H1 (cell line): ENCODE measurements around the gene DISP3. TPM values are rescaled to one million over a fixed set of nuclear protein-coding genes. Genes with fewer than 3 reads are reported as not detected.

Experiments
- CTCF ChIA-PET: fragments of 300-600 bp; sonication (Branson Sonifier 250); formaldehyde crosslinking; loops from one replicate; lab custom pipeline; 2021; ENCODE audit not compliant: partially characterized antibody; lab: Charles Lee
- POLR2A ChIA-PET: fragments of 300-600 bp; sonication (Branson Sonifier 250); formaldehyde crosslinking; loops from one replicate; lab custom pipeline; 2021; ENCODE audit warnings: inconsistent platforms; ENCODE audit not compliant: partially characterized antibody; lab: Charles Lee
- DNase-seq, 2 experiments: peaks; one replicate each; pipeline versions ENCODE4 v3.0.0 to v3.0.0-alpha.2; 2010 to 2022; ENCODE audit warnings: low spot score in 2 of 2, low read depth in 1 of 2, mixed read lengths in 1 of 2
- FAIRE-seq: peaks from 2 replicates; lab custom pipeline; 2011; peaks lifted over from hg19 to GRCh38; lab: Jason Lieb, UNC
- H2AFZ ChIP-seq: 2 replicates; pipeline ENCODE4 v1.8.1; 2012; ENCODE audit warnings: low read length, inconsistent platforms
- H2AK5ac ChIP-seq: 2 replicates; pipeline ENCODE4 v1.6.1; 2013; ENCODE audit warnings: low read depth, low read length
- H2BK120ac ChIP-seq: replicated peaks from 2 replicates; pipeline ENCODE3; 2013; ENCODE audit warnings: low read depth, low read length, inconsistent platforms
- H2BK12ac ChIP-seq: 2 replicates; pipeline ENCODE4 v1.6.1; 2013; ENCODE audit warnings: low read depth, low read length
- H2BK15ac ChIP-seq: 2 replicates; pipeline ENCODE4 v1.6.1; 2013; ENCODE audit warnings: low read length
- H2BK20ac ChIP-seq: 2 replicates; pipeline ENCODE4 v1.6.1; 2013; ENCODE audit warnings: low read length
- H2BK5ac ChIP-seq: 2 replicates; pipeline ENCODE4 v1.6.1; 2013; ENCODE audit warnings: low read depth, low read length
- H3K14ac ChIP-seq: 2 replicates; pipeline ENCODE4 v1.6.1; 2013; ENCODE audit warnings: inconsistent platforms; ENCODE audit not compliant: insufficient read length
- H3K18ac ChIP-seq: 2 replicates; pipeline ENCODE4 v1.6.1; 2013; ENCODE audit warnings: low read length; ENCODE audit errors: extremely low read depth
- H3K23ac ChIP-seq: 2 replicates; pipeline ENCODE4 v1.6.1; 2013; ENCODE audit warnings: inconsistent platforms; ENCODE audit not compliant: insufficient read length
- H3K23me2 ChIP-seq: 2 replicates; pipeline ENCODE4 v1.6.1; 2013; ENCODE audit warnings: low read depth, low read length
- H3K27ac ChIP-seq: 2 replicates; pipeline ENCODE4 v1.6.1; 2011; ENCODE audit warnings: low read depth, low read length, inconsistent platforms
- H3K27me3 ChIP-seq, 4 experiments: replicated peaks in 1 of 4; 1 replicate in 1 of 4; 2 replicates in 3 of 4; pipeline versions ENCODE4 v1.6.1 to v1.8.1; 2011 to 2013; ENCODE audit warnings: low read length in 3 of 4, mild to moderate bottlenecking in 3 of 4, inconsistent platforms in 2 of 4, mixed read lengths in 2 of 4, moderate library complexity in 1 of 4; ENCODE audit not compliant: control insufficient read depth in 3 of 4, insufficient read depth in 3 of 4; ENCODE audit errors: extremely low read depth in 1 of 4
- H3K36me3 ChIP-seq, 4 experiments: 2 replicates each; pipeline versions ENCODE4 v1.6.1 to v1.8.1; 2011 to 2013; ENCODE audit warnings: mild to moderate bottlenecking in 4 of 4, low read length in 3 of 4, moderate library complexity in 2 of 4, control low read depth in 1 of 4, inconsistent platforms in 1 of 4; ENCODE audit not compliant: insufficient read depth in 4 of 4, control insufficient read depth in 2 of 4
- H3K4ac ChIP-seq: replicated peaks from 2 replicates; pipeline ENCODE3; 2013; ENCODE audit warnings: low read length, low read depth, mixed read lengths, inconsistent platforms; ENCODE audit not compliant: insufficient read length
- H3K4me1 ChIP-seq, 4 experiments: replicated peaks in 1 of 4; 1 replicate in 1 of 4; 2 replicates in 3 of 4; pipeline versions ENCODE4 v1.6.1 to v1.8.1; 2011 to 2013; ENCODE audit warnings: low read length in 3 of 4, inconsistent platforms in 2 of 4, mixed read lengths in 1 of 4; ENCODE audit not compliant: insufficient read depth in 4 of 4, control insufficient read depth in 3 of 4
- H3K4me2 ChIP-seq, 2 experiments: 2 replicates each; pipeline versions ENCODE4 v1.6.1 to v1.8.1; 2011 to 2013; ENCODE audit warnings: low read depth in 2 of 2, low read length in 2 of 2, control low read depth in 1 of 2, inconsistent platforms in 1 of 2, mild to moderate bottlenecking in 1 of 2; ENCODE audit not compliant: insufficient read depth in 1 of 2
- H3K4me3 ChIP-seq, 4 experiments: fragments of 200-600, 300-600 bp in 1 of 4; sonication (generic), shearing (Covaris generic), sonication (Bioruptor Twin) in 1 of 4; 2 replicates each; pipeline versions ENCODE4 v1.5.1 to v1.8.1; 2011 to 2016; ENCODE audit warnings: low read length in 4 of 4, low read depth in 3 of 4, control low read depth in 2 of 4, inconsistent platforms in 2 of 4, mild to moderate bottlenecking in 2 of 4, mixed read lengths in 1 of 4, moderate library complexity in 1 of 4; ENCODE audit not compliant: insufficient read depth in 2 of 4; ENCODE audit errors: extremely low read depth in 1 of 4
- H3K56ac ChIP-seq: replicated peaks from 2 replicates; pipeline ENCODE3; 2013; ENCODE audit warnings: low read depth, mild to moderate bottlenecking, mixed read lengths, low read length, inconsistent platforms; ENCODE audit not compliant: insufficient read length
- H3K79me1 ChIP-seq: 2 replicates; pipeline ENCODE4 v1.6.1; 2013; ENCODE audit warnings: low read depth, low read length, control low read depth
- H3K79me2 ChIP-seq, 2 experiments: 2 replicates each; pipeline versions ENCODE4 v1.6.1 to v1.8.1; 2012 to 2013; ENCODE audit warnings: low read length in 2 of 2, mild to moderate bottlenecking in 2 of 2, inconsistent platforms in 1 of 2; ENCODE audit not compliant: insufficient read depth in 2 of 2, control insufficient read depth in 1 of 2
- H3K9ac ChIP-seq, 4 experiments: replicated peaks in 1 of 4; 1 replicate in 1 of 4; 2 replicates in 3 of 4; pipeline versions ENCODE4 v1.6.1 to v1.8.1; 2011 to 2013; ENCODE audit warnings: low read depth in 3 of 4, low read length in 3 of 4, control low read depth in 2 of 4, mild to moderate bottlenecking in 2 of 4, moderate library complexity in 2 of 4, inconsistent platforms in 1 of 4; ENCODE audit errors: extremely low read depth in 1 of 4
- H3K9me3 ChIP-seq, 2 experiments: 2 replicates each; pipeline versions ENCODE4 v1.6.1 to v1.8.1; 2012 to 2013; ENCODE audit warnings: mild to moderate bottlenecking in 2 of 2, moderate library complexity in 2 of 2, control low read depth in 1 of 2, inconsistent platforms in 1 of 2, low read depth in 1 of 2, low read length in 1 of 2, mixed read lengths in 1 of 2; ENCODE audit not compliant: insufficient read depth in 2 of 2
- H4K20me1 ChIP-seq, 2 experiments: replicated peaks in 1 of 2; 2 replicates each; pipeline versions ENCODE3 to v1.8.1; 2011 to 2013; ENCODE audit warnings: inconsistent platforms in 2 of 2, low read length in 2 of 2, mild to moderate bottlenecking in 1 of 2; ENCODE audit not compliant: insufficient read depth in 2 of 2, control insufficient read depth in 1 of 2
- H4K5ac ChIP-seq: 2 replicates; pipeline ENCODE4 v1.6.1; 2013; ENCODE audit warnings: low read length, low read depth, mixed read lengths, inconsistent platforms; ENCODE audit not compliant: insufficient read length
- H4K8ac ChIP-seq: 2 replicates; pipeline ENCODE4 v1.8.0; 2013; ENCODE audit warnings: mild to moderate bottlenecking, moderate library complexity, low read length, inconsistent platforms; ENCODE audit not compliant: insufficient read depth; ENCODE audit errors: extremely low read depth
- H4K91ac ChIP-seq: replicated peaks from 2 replicates; pipeline ENCODE3; 2013; ENCODE audit warnings: low read length, mixed read lengths, inconsistent platforms; ENCODE audit not compliant: insufficient read length
- NANOG ChIP-seq: IDR thresholded peaks from 2 replicates; pipeline ENCODE4 v1.6.1; 2011; ENCODE audit warnings: low read length, low read depth, mild to moderate bottlenecking, inconsistent platforms; ENCODE audit not compliant: insufficient read depth, poor library complexity, severe bottlenecking
- RXRA ChIP-seq: IDR thresholded peaks from 2 replicates; pipeline ENCODE4 v1.6.1; 2011; ENCODE audit warnings: low read depth, mild to moderate bottlenecking, low read length, moderate library complexity; ENCODE audit not compliant: insufficient read depth
- WGBS, 2 experiments: shearing (Covaris generic) in 1 of 2; methylation state at CpG; one replicate each; pipeline versions ENCODE4 v1.1.6 to v1.1.7; 2013 to 2015; ENCODE audit warnings: low lambda C conversion rate in 2 of 2, mixed read lengths in 2 of 2, inconsistent platforms in 1 of 2, low coverage in 1 of 2, missing lambda C conversion rate in 1 of 2; ENCODE audit not compliant: insufficient replicate concordance in 2 of 2, insufficient coverage in 1 of 2, insufficient read length in 1 of 2; ENCODE audit errors: extremely low coverage in 1 of 2, missing lambda C conversion rate in 1 of 2; 5-methylcytosine and 5-hydroxymethylcytosine counted together
- polyA plus RNA-seq, 7 experiments: library from polyadenylated mRNA; depleted of rRNA in 3 of 7; stranded (reverse) in 5 of 7; unstranded in 2 of 7; fragments of >200 nt in 5 of 7; fragments of 200-250 nt in 2 of 7; gene quantifications; 1 replicate in 5 of 7; 2 replicates in 1 of 7; 4 replicates in 1 of 7; pipeline versions ENCODE4 v1.2.1 to v1.2.3, GENCODE V29; 2011 to 2013; ENCODE audit warnings: missing spikeins in 2 of 7, mixed read lengths in 2 of 7
- total RNA-seq: library from RNA; stranded (reverse); fragmentation: NEBNext Ultra II Directional; extraction: Animal tissue kit (Norgen Biotek cat#: 25700); gene quantifications from 2 replicates; pipeline ENCODE4 v1.2.1, GENCODE V29; 2021

The DISP3 gene
- total and polyA plus RNA-seq, 2 of the 8 experiments (the other 6 are each of a cell fraction or from before 2014, with no cell fraction given), result 3.4 to 4.6 TPM

GRCh38 chr1:11465307-11465706 lies 13.6 kb upstream of the DISP3 start:
- Histone ChIP-seq H3K23ac (no peak overlapping the region), H3K9me3 (no peaks in the 10 kb centered on the region), H3K56ac (no peak overlapping the region), H4K91ac (no peak overlapping the region), H2BK120ac (no peak overlapping the region), H2BK15ac (no peak overlapping the region), H4K8ac (no peak overlapping the region), H2AK5ac (no peak overlapping the region), H3K9ac (no peak overlapping the region), H3K4ac (no peak overlapping the region), H2BK20ac (no peak overlapping the region), H2AFZ (no peak overlapping the region), H3K79me1 (no peaks in the 10 kb centered on the region), H2BK5ac (no peak overlapping the region), H3K36me3 (no peaks in the 10 kb centered on the region), H3K23me2 (no peaks in the 10 kb centered on the region), H3K79me2 (no peaks in the 10 kb centered on the region), H3K4me1 (no peaks in the 10 kb centered on the region), H3K18ac (no peak overlapping the region), H3K4me2 (no peak overlapping the region), H2BK12ac (no peak overlapping the region), H3K27me3 (peaks cover 0 to 3% (median 0%) of the 10 kb centered on the region in 4 experiments; a peak in 3 of 7 replicates), H3K14ac (no peak overlapping the region), H4K20me1 (no peaks in the 10 kb centered on the region), H4K5ac (no peak overlapping the region), H3K27ac (no peak overlapping the region), H3K4me3 (no peak overlapping the region)
- TF ChIP-seq NANOG (no peak), RXRA (no peak)
- 76% methylated on average over 6 of the region's 6 CpGs; no CpG with 5 or more reads in 1 of the 2 experiments for WGBS, 2 experiments
- ChIA-PET POLR2A (interaction anchor here (1.2 kb wide), 1 partner anchor 8 kb away, joined by 3 read pairs; no protein-coding TSS in a partner anchor), CTCF (interaction anchor here (0.6 to 1.9 kb wide), 4 partner anchors 13 to 173 kb away, joined by 3 to 7 read pairs (median 3); partner anchors contain the start of gene DISP3)
- no peak for FAIRE-seq
- DNase-seq, result no peak
